Measurements from ENCODE around the gene KLHL12. TPM values are rescaled to one million over a fixed set of nuclear protein-coding genes. Genes with fewer than 3 reads are reported as not detected.
A peak's percentile ranks its signal among the peaks of the same experiment; 100 is the strongest.

Gene KLHL12
- total RNA-seq, 5 donors from 2014 or later (not counting 1 experiment from before 2014, with no cell fraction given), result 18.8 to 22.7 (median 22.0) TPM

- peaks cover 8 to 23% of the 10 kb centered on the region in 2 experiments for H3K4me1 ChIP-seq (ENCODE audit: control insufficient read depth in 1 of 2, extremely low read depth in 1 of 2, insufficient read depth in 2 of 2, low read length in 2 of 2)
- peaks cover 0 to 29% of the 10 kb centered on the region in 2 donors for H3K36me3 ChIP-seq (ENCODE audit: control insufficient read depth in 2 of 2, extremely low read depth in 1 of 2, insufficient read depth in 1 of 2, low read length in 1 of 2)
- H3K9me3 ChIP-seq, result no peaks in the 10 kb centered on the region
- H3K4me1 Mint-ChIP-seq, result peaks cover 13 to 31% (median 24%) of the 10 kb centered on the region in 3 donors
- peak within 1 kb of the TSS; percentile 85 to 88 for H3K4me3 ChIP-seq (ENCODE audit: control insufficient read depth in 1 of 2, extremely low read depth in 1 of 2, low read length in 1 of 2)
- peak; percentile 90 to 94 (median 92) for ATAC-seq (replicated peaks in 1 of 4)
- H3K27ac Mint-ChIP-seq, result peak within 1 kb of the TSS; percentile 96
- H3K27me3 Mint-ChIP-seq, result no peaks in the 10 kb centered on the region
- DNase-seq, result peak; percentile 88 to 98 (median 96)
- H3K27ac ChIP-seq (ENCODE audit: low read length), result peak within 1 kb of the TSS; percentile 91
- peaks cover 21% of the 10 kb centered on the region for H3K36me3 Mint-ChIP-seq
- CTCF ChIA-PET, result no interaction called here
- under 1% methylated on average over 82 of the region's 84 CpGs for WGBS (ENCODE audit: insufficient coverage)
- H3K4me3 Mint-ChIP-seq, result peak within 1 kb of the TSS; percentile 82 to 97 (median 94)
- no peaks in the 10 kb centered on the region for H3K9me3 Mint-ChIP-seq
- H3K27me3 ChIP-seq (replicated peaks in 1 of 2; ENCODE audit: control insufficient read depth in 2 of 2, extremely low read depth in 1 of 2, insufficient read depth in 2 of 2, low read length in 1 of 2), result no peaks in the 10 kb centered on the region
- POLR2A ChIA-PET, result interaction anchor here in 1 of 2 donors (0.5 kb wide), 1 partner anchor 82 kb away, joined by 3 read pairs; no protein-coding TSS in a partner anchor
Measured at GRCh38 chr1:202888531-202889360, 38.3 kb downstream of the KLHL12 start, which contains the start of gene RABIF. Gene RABIF (minus strand): TSS chr1:202889149. CDS start chr1:202889098, 51 bp downstream.

DNA sequence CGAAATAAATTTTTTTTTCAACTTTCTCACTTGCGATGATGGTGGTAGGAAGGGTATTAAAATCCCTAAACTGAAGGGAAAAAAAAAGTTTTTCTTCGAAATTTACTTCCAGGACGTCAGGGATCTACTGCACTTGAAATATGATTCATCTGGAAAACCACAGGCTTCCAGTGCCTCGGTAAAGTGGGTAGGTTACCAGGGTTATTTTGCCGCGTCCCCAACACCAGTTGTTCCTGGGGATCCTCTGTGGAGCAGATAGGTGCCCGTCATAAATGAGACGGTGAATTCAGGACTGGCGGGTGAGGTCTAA, 38.9 kb downstream of the KLHL12 start:
- H3K36me3 ChIP-seq (ENCODE audit: control insufficient read depth in 2 of 2, extremely low read depth in 1 of 2, insufficient read depth in 1 of 2, low read length in 1 of 2), result peaks cover 2 to 23% of the 10 kb centered on the region in 2 donors
- peaks cover 17% of the 10 kb centered on the region for H3K36me3 Mint-ChIP-seq
- H3K4me1 Mint-ChIP-seq, result peaks cover 13 to 36% (median 28%) of the 10 kb centered on the region in 3 donors
- 0% methylated on average over 8 of the region's 10 CpGs for WGBS (ENCODE audit: insufficient coverage)
- H3K9me3 Mint-ChIP-seq, result no peaks in the 10 kb centered on the region
- H3K4me1 ChIP-seq (ENCODE audit: control insufficient read depth in 1 of 2, extremely low read depth in 1 of 2, insufficient read depth in 2 of 2, low read length in 2 of 2), result peaks cover 8 to 23% of the 10 kb centered on the region in 2 experiments
- peak overlapping the region; percentile 85 to 88 for H3K27ac Mint-ChIP-seq
- H3K4me3 ChIP-seq (ENCODE audit: control insufficient read depth in 1 of 2, extremely low read depth in 1 of 2, low read length in 1 of 2), result peak overlapping the region; percentile 85 to 88
- peak overlapping the region; percentile 82 to 89 (median 86) for H3K4me3 Mint-ChIP-seq
- POLR2A ChIA-PET, result interaction anchor here in 1 of 2 donors (0.5 kb wide), 1 partner anchor 82 kb away, joined by 3 read pairs; no protein-coding TSS in a partner anchor
- H3K27me3 Mint-ChIP-seq, result no peaks in the 10 kb centered on the region
- CTCF ChIA-PET, result no interaction called here
- H3K27ac ChIP-seq (ENCODE audit: low read length), result peak overlapping the region; percentile 48
- H3K9me3 ChIP-seq, result no peaks in the 10 kb centered on the region
- ATAC-seq (replicated peaks in 1 of 4), result no peak
- no peak for DNase-seq
- no peaks in the 10 kb centered on the region for H3K27me3 ChIP-seq (replicated peaks in 1 of 2; ENCODE audit: control insufficient read depth in 2 of 2, extremely low read depth in 1 of 2, insufficient read depth in 2 of 2, low read length in 1 of 2)

- Mint-ChIP-seq H3K9me3 (no peaks in the 10 kb centered on the region), H3K4me3 (no peak overlapping the region), H3K27me3 (no peaks in the 10 kb centered on the region), H3K4me1 (peaks cover 0 to 22% (median 17%) of the 10 kb centered on the region in 3 donors), H3K27ac (no peak overlapping the region), H3K36me3 (peaks cover 29% of the 10 kb centered on the region)
- Histone ChIP-seq H3K4me3 (ENCODE audit: control insufficient read depth in 1 of 2, extremely low read depth in 1 of 2, low read length in 1 of 2) (no peak overlapping the region), H3K27ac (ENCODE audit: low read length) (no peak overlapping the region), H3K4me1 (ENCODE audit: control insufficient read depth in 1 of 2, extremely low read depth in 1 of 2, insufficient read depth in 2 of 2, low read length in 2 of 2) (peaks cover 0 to 5% of the 10 kb centered on the region in 2 experiments), H3K9me3 (no peaks in the 10 kb centered on the region), H3K27me3 (replicated peaks in 1 of 2; ENCODE audit: control insufficient read depth in 2 of 2, extremely low read depth in 1 of 2, insufficient read depth in 2 of 2, low read length in 1 of 2) (no peaks in the 10 kb centered on the region), H3K36me3 (ENCODE audit: control insufficient read depth in 2 of 2, extremely low read depth in 1 of 2, insufficient read depth in 1 of 2, low read length in 1 of 2) (peaks cover 8 to 37% of the 10 kb centered on the region in 2 donors)
- WGBS (ENCODE audit: insufficient coverage), result 82% methylated on average over 4 of the region's 10 CpGs
- ATAC-seq (replicated peaks in 1 of 4) (no peak), DNase-seq (no peak)
- POLR2A ChIA-PET, result interaction anchor here in 1 of 2 donors (0.7 kb wide), 1 partner anchor 133 kb away, joined by 3 read pairs; no protein-coding TSS in a partner anchor
- CTCF ChIA-PET, result no interaction called here
Measured at GRCh38 chr1:202880961-202881460, 46.0 kb downstream of the KLHL12 start.

DNA sequence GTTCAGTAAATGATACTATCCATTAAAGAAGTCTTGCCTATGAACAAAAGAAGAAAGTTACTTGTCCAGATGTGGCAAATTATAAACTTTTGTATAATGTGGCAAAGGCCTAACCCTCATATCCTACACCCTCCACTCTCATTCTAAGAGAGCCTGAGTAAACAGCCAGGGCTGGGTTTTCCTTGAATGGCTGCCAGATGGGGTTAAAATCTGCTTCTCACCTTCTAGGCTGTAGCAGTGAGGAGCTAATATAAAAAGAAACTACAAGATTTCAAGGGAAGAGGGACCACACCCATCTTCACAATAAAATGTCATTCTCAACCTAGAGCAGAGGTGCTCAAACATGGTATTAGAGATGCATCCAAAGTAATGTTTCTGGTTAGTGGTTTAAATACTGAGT, 47.0 kb downstream of the KLHL12 start:
- peaks cover 0 to 19% (median 15%) of the 10 kb centered on the region in 3 donors for H3K4me1 Mint-ChIP-seq
- H3K27me3 ChIP-seq (replicated peaks in 1 of 2; ENCODE audit: control insufficient read depth in 2 of 2, extremely low read depth in 1 of 2, insufficient read depth in 2 of 2, low read length in 1 of 2), result no peaks in the 10 kb centered on the region
- ATAC-seq (replicated peaks in 1 of 4), result no peak
- CTCF ChIA-PET, result interaction anchor here in 1 of 2 donors (0.5 kb wide), 1 partner anchor 46 kb away, joined by 3 read pairs; no protein-coding TSS in a partner anchor
- POLR2A ChIA-PET, result no interaction called here
- no peaks in the 10 kb centered on the region for H3K9me3 ChIP-seq
- H3K4me1 ChIP-seq (ENCODE audit: control insufficient read depth in 1 of 2, extremely low read depth in 1 of 2, insufficient read depth in 2 of 2, low read length in 2 of 2), result peaks cover 0 to 2% of the 10 kb centered on the region in 2 experiments
- no peaks in the 10 kb centered on the region for H3K27me3 Mint-ChIP-seq
- no peak overlapping the region for H3K27ac ChIP-seq (ENCODE audit: low read length)
- H3K27ac Mint-ChIP-seq, result peak overlapping the region in 1 of 2 donors; percentile 63
- H3K36me3 Mint-ChIP-seq, result peaks cover 29% of the 10 kb centered on the region
- no peak for DNase-seq
- H3K4me3 Mint-ChIP-seq, result no peak overlapping the region
- H3K4me3 ChIP-seq (ENCODE audit: control insufficient read depth in 1 of 2, extremely low read depth in 1 of 2, low read length in 1 of 2), result no peak overlapping the region
- peaks cover 8 to 39% of the 10 kb centered on the region in 2 donors for H3K36me3 ChIP-seq (ENCODE audit: control insufficient read depth in 2 of 2, extremely low read depth in 1 of 2, insufficient read depth in 1 of 2, low read length in 1 of 2)
- H3K9me3 Mint-ChIP-seq, result no peaks in the 10 kb centered on the region

- ATAC-seq (replicated peaks in 1 of 4) (no peak), DNase-seq (no peak)
- no CpG with 5 or more reads among the region's 1 CpG for WGBS (ENCODE audit: insufficient coverage)
- H3K36me3 ChIP-seq (ENCODE audit: control insufficient read depth in 2 of 2, extremely low read depth in 1 of 2, insufficient read depth in 1 of 2, low read length in 1 of 2), result peaks cover 8 to 39% of the 10 kb centered on the region in 2 donors
- H3K27ac Mint-ChIP-seq, result no peak overlapping the region
- ChIA-PET CTCF (no interaction called here), POLR2A (interaction anchor here (0.6 to 0.8 kb wide), 2 partner anchors 8 to 11 kb away, joined by 3 read pairs; no protein-coding TSS in a partner anchor)
- H3K4me1 Mint-ChIP-seq, result peaks cover 0 to 15% (median 11%) of the 10 kb centered on the region in 3 donors
- H3K27me3 Mint-ChIP-seq, result no peaks in the 10 kb centered on the region
- no peaks in the 10 kb centered on the region for H3K4me1 ChIP-seq (ENCODE audit: control insufficient read depth in 1 of 2, extremely low read depth in 1 of 2, insufficient read depth in 2 of 2, low read length in 2 of 2)
- H3K4me3 ChIP-seq (ENCODE audit: control insufficient read depth in 1 of 2, extremely low read depth in 1 of 2, low read length in 1 of 2), result no peak overlapping the region
- no peaks in the 10 kb centered on the region for H3K9me3 ChIP-seq
- H3K9me3 Mint-ChIP-seq, result no peaks in the 10 kb centered on the region
- no peaks in the 10 kb centered on the region for H3K27me3 ChIP-seq (replicated peaks in 1 of 2; ENCODE audit: control insufficient read depth in 2 of 2, extremely low read depth in 1 of 2, insufficient read depth in 2 of 2, low read length in 1 of 2)
- H3K36me3 Mint-ChIP-seq, result peaks cover 25% of the 10 kb centered on the region
- no peak overlapping the region for H3K4me3 Mint-ChIP-seq
- no peak overlapping the region for H3K27ac ChIP-seq (ENCODE audit: low read length)
Measured at GRCh38 chr1:202879128-202879527, 47.9 kb downstream of the KLHL12 start.

GRCh38 chr1:202873026-202873425, 54.0 kb downstream of the KLHL12 start:
- peaks cover 3% of the 10 kb centered on the region in 2 donors for H3K27me3 Mint-ChIP-seq
- DNase-seq, result no peak
- H3K36me3 ChIP-seq (ENCODE audit: control insufficient read depth in 2 of 2, extremely low read depth in 1 of 2, insufficient read depth in 1 of 2, low read length in 1 of 2), result peaks cover 2 to 7% of the 10 kb centered on the region in 2 donors
- H3K4me3 Mint-ChIP-seq, result no peak overlapping the region
- ATAC-seq (replicated peaks in 1 of 4), result no peak
- H3K9me3 Mint-ChIP-seq, result no peaks in the 10 kb centered on the region
- H3K4me1 ChIP-seq (ENCODE audit: control insufficient read depth in 1 of 2, extremely low read depth in 1 of 2, insufficient read depth in 2 of 2, low read length in 2 of 2), result no peaks in the 10 kb centered on the region
- H3K9me3 ChIP-seq, result no peaks in the 10 kb centered on the region
- POLR2A ChIA-PET, result interaction anchor here in 1 of 2 donors (0.6 kb wide), 1 partner anchor 92 kb away, joined by 4 read pairs; no protein-coding TSS in a partner anchor
- H3K4me1 Mint-ChIP-seq, result no peaks in the 10 kb centered on the region
- H3K27ac Mint-ChIP-seq, result no peak overlapping the region
- CTCF ChIA-PET, result no interaction called here
- H3K27me3 ChIP-seq (replicated peaks in 1 of 2; ENCODE audit: control insufficient read depth in 2 of 2, extremely low read depth in 1 of 2, insufficient read depth in 2 of 2, low read length in 1 of 2), result no peaks in the 10 kb centered on the region
- H3K36me3 Mint-ChIP-seq, result peaks cover 2% of the 10 kb centered on the region
- no peak overlapping the region for H3K4me3 ChIP-seq (ENCODE audit: control insufficient read depth in 1 of 2, extremely low read depth in 1 of 2, low read length in 1 of 2)
- no peak overlapping the region for H3K27ac ChIP-seq (ENCODE audit: low read length)
- 86% methylated on average over 3 of the region's 4 CpGs for WGBS (ENCODE audit: insufficient coverage)
